GM19452 (cell line): Measurements from ENCODE around the gene HMG20B.

Source experiments
- ATAC-seq: cut with Tn5 transposase; IDR thresholded peaks from one replicate; pipeline ENCODE4 v1.9.1; 2021; ENCODE audit not compliant: unreplicated experiment

HMG20B gene

DNA sequence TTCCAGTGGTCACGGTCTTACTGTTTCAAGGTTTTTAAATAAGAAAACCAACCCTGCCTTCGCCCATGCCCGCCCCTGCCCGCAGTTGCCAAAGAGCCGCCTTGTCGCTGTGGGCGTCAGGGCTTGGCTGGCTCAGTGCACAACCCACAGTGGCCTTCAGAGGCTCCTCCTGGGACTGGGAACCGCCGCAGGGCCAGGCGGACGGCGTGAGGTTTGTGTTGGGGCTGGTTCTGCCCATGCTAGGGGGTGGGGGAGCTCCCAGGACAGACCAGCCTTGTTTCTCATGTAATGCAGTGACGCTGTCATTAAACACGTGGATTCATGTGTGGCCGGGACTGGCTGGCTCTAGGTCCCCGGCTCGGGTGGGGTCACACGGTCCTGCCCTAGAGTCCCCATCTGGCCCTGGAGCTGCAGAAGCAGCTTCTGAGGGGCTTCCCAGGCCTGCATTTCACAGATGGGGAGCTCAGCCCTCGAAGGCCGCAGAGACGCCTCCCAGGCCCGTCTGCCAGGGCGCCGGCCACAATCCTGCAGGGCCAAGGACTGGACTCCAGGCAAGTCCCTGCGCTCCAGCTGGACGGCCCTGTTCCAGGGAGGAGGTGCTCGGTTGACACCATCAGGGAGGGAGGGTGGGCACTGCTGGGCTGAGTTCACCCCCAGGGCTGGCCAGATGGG lies 36.2 kb upstream of the HMG20B start:
- no peak for ATAC-seq

DNA sequence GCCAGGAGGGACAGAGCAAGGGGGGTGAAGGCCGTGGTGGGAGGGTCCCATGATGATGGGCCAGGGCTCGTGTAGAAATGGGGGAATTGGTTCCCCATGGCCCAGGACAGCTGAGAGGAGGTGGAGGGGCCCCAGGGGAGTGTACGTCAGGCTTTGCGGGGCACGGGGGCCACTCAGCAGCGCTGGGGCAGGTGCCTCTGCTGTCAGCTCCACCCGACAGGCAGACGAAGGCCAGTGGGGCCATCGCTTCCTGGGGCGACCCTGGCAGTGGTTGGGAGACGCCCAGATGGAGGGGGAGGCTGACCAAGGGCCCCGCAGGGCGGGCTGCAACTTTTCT lies 35.7 kb upstream of the HMG20B start:
- ATAC-seq: no peak

DNA sequence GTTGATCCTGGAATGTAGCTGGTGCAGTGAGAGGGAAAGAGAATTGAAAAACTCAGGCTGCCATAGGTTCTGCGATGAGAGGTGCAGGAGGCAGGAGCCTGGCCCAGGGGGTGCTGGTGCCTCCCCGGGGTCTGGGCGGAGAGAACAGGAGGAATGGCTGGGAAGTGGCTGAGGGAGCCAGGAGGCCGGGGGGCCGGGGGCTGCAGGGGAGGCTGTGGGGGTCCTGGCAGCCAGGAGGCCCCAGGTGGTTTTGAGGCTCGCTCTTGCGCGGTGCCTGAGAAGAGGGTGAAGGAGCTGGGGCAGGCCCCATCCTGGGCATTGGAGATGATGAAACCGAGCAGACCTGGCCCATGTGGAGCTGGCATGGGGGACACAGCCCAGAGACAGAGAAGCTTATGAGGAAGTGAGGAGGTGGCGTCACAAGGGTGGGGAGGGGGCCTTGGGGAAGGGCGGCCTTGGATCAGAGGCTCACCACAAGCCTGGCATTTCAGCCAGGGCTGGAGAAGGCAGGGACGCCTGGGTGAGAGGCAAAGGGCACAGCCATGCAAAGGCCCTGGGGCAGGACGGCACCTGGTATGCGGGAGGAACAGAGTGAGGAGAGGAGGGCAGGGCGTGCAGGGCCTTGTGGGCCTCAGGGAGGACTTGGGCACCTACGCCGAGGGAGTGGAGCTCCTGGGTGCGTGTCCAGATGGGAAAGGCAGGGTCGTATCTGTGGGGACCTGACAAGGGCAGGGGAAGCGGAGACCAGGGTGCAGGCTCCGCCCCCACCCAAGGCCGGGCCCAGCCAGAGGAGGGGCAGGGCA lies 35.1 kb upstream of the HMG20B start:
- no peak for ATAC-seq

DNA sequence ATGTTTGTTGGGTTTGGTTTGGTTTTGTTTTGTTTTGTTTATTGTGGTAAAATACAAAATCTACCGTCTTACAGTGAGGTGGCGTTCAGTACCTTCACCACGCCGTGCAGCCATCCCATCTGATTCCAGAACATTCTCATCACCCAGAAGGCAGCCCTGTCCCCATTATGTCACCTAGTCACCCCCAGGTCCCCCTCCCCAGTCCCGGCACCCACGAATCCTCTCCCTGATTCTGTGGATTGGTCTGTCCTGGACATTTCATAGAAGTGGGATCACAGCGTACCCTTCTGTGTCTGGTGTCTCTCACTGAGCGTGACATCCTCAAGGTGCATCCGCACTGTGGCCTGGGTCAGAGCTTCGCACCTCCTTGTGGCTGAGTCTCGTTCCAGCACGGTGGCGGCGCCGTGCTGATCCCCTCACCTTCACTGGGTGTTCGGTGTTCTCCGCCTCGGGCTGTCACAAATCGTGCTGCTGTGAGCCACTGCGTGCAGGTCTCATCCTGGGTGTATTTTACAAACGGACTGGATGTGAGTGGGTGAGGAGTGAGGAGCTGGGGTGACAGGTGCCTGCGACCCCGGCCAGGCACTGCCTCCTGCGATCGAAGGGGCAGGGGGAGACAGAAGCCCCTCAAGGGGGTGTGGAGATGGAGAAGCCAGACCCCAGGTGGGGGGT lies 34.4 kb upstream of the HMG20B start:
- no peak for ATAC-seq

- ATAC-seq: no peak
These were observed 33.6 kb upstream of the HMG20B start, which contains the start of gene TEKTIP1 for GRCh38 chr19:3538965-3539755. Gene TEKTIP1, plus strand, starts transcription at chr19:3539174. Its CDS starts 4 bp downstream, at chr19:3539178.

GRCh38 chr19:3539756-3540118 lies 33.0 kb upstream of the HMG20B start:
- no peak for ATAC-seq

GRCh38 chr19:3543150-3544057 lies 29.3 kb upstream of the HMG20B start:
- no peak for ATAC-seq

GRCh38 chr19:3544058-3544376 lies 28.7 kb upstream of the HMG20B start:
- ATAC-seq: no peak

DNA sequence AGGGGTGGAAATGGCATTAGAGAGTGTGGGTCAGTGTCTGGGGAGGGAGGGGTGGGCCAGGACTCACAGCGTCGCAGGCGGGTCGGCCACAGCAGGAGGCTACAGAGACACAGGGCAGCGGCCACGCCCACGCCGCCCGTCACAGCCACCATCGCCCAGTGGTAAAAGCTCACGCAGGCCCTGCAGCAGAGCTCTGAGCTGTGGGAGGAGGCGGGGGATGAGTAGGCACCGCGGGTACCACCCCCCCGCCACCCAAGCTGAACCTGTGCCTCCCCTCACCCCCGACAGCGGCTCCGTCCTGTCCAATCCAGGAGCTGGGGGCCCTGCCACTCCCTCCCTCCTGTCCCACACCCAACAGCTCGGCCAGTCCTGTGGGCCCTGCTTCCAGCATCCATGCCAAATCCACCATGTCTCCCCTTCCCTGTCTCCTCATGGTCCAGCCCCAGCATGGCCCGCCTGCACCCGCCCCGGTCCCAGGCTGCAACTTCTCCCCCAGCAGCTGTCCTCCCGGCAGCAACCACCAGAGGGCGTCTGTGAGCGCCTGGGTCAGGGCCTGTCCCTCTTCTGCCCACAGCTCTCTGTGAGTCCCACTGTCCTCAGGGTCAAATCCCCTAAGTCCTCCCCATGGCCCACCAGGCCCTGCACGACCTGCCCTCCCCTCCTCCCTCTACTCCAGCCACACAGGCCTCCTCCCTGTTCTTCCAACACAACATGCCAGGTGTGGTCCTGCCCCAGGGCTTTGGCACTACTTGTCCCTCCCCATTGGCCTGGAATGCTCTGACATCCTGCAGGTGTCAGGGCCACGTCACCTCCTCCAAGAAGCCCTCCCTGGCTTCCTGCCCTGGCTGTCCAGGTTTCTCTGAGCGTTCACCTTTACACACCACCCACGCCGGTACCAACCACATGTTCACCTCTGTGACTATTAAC lies 27.7 kb upstream of the HMG20B start:
- ATAC-seq: no peak

DNA sequence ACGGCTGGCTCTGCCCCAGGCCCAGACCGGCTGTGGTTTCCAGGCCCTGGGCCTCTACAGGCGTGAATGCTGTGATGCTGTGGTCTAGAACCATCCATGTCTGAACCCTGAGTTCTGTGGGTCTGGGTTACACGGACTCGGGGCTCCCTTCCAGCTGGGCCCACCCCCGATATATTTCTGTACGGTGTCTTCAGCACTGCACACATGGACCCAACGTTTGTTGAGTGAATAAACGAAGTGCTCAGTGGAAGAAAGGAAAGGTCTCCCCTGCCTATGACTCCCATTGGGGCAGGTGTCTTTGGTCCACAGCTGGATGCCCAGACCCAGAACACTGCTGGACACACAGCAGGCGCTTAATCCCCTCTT lies 27.1 kb upstream of the HMG20B start:
- no peak for ATAC-seq

DNA sequence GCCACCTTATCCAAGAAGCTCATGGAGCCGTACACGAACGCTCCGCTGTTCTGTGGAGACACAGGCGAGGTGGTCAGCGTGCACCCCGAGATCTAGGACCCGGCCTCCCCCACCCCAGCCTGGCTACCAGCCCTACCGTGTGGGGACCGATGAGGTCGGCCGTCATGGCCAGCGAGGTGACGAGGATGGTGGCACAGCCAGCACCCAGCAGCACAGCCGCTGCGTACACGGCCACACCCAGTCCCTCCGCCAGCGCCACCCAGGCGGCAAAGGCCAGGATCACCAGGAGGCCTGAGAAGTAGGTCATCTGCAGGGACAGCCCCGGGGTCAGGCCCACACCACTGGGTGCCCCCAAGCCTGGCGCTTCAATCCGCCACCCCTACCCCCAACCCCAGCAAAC lies 26.6 kb upstream of the HMG20B start:
- no peak for ATAC-seq

- ATAC-seq: no peak
These were observed 25.4 kb upstream of the HMG20B start for GRCh38 chr19:3547301-3547731.

GRCh38 chr19:3547767-3548282 lies 24.9 kb upstream of the HMG20B start:
- no peak for ATAC-seq

DNA sequence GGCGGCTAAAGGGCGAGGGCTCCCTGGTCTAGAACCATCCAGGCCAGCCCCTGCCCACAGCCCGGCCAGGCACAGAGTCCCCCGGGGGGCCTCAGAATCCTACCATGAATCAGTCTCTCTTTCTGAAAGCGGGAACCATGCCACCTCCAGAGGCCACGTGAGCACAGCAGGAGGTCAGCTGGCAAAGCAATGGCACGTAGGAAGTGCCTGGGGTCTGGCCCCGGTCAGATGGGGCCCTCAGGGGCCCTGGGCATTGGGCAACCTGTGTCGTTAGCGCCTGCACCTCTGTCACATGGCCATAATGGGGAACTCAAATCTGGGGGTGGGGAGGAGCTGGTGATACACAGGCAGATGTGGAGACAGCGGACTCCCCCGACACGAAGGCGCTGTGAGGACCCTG lies 24.1 kb upstream of the HMG20B start:
- no peak for ATAC-seq

GRCh38 chr19:3549816-3550215 lies 22.9 kb upstream of the HMG20B start:
- no peak for ATAC-seq

DNA sequence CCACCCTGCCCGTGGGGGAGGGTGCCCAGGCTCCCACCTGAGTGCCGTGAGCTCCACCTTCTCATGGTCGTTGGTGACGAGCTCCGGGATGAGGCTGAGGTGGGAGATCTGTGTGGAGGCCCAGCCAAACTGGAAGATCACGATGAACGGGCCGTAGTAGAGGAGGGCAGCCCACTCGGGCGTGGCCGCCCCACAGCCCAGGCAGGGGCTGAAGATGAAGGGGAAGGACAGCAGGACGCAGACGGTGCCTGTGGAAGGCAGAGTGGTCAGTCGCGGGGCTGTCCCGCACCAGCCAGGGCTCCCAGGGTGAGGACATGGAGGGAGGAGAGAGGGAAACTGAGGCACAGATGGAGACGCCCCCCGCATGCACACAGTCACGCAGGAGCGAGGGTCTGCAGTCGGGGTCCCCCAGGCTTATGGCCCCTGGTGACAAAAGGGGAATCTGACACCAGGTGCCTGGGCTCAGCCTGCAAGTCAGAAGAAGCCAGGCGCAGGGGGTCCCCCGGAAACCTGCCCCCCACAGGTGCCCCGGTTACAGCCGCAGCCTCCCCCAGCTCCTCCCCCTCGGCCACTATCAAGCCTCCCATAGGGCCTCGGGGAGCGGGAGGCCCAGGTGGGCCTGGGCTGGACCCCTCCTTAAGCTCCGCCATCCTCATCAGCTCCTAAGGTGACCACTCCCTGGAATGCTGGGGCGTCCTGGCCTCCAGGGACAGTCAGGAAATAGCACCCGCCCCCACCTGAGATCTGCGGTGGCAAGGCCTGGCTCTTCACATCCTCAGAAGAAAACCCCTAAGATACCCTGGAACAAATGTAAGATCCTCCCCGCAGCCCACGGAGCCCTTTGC lies 21.6 kb upstream of the HMG20B start:
- no peak for ATAC-seq

DNA sequence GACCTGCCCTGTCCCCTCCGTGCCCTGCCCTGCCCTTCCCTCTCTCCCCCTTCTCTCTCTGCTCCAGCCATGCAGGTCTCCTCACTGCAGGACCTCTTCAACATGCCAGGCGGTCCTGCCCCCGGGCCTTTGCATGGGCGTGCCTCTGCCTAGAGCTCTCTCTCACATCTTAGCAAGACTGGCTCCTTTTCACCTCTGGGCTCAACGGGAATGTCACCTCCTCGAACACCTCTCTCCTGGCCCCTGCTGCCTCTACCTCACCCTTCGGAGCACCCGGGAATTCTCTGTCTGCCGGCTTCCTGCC lies 21.0 kb upstream of the HMG20B start:
- ATAC-seq: no peak

GRCh38 chr19:3554254-3555083 lies 18.3 kb upstream of the HMG20B start:
- ATAC-seq: no peak
